Thymus (tissue), 11 donors: ENCODE results near the gene AP1AR. TPM values are rescaled to one million over a fixed set of nuclear protein-coding genes. Genes with fewer than 3 reads are reported as not detected.

Source experiments
- DNase-seq, 9 donors: peaks; one replicate each; pipeline ENCODE4 v3.0.0-alpha.2; 2013; ENCODE audit warnings: low spot score in 9 of 9, low read depth in 6 of 9, missing footprints in 1 of 9
- H3K27ac ChIP-seq, 2 donors: one replicate each; pipeline ENCODE4 v1.5.1; 2013; ENCODE audit warnings: control low read depth in 1 of 2, low read depth in 1 of 2, low read length in 1 of 2, mild to moderate bottlenecking in 1 of 2, moderate library complexity in 1 of 2
- H3K27me3 ChIP-seq, 2 donors: one replicate each; pipeline ENCODE4 v1.5.1; 2013; ENCODE audit warnings: low read length in 1 of 2; ENCODE audit not compliant: control insufficient read depth in 2 of 2, insufficient read depth in 1 of 2
- H3K36me3 ChIP-seq, 2 donors: one replicate each; pipeline ENCODE4 v1.5.1; 2013; ENCODE audit warnings: low read length in 1 of 2, mild to moderate bottlenecking in 1 of 2, moderate library complexity in 1 of 2; ENCODE audit not compliant: control insufficient read depth in 2 of 2, insufficient read depth in 2 of 2
- H3K4me1 ChIP-seq, 2 donors: one replicate each; pipeline ENCODE4 v1.5.1; 2013; ENCODE audit warnings: low read length in 2 of 2; ENCODE audit not compliant: control insufficient read depth in 2 of 2, insufficient read depth in 2 of 2
- H3K4me3 ChIP-seq, 2 donors: one replicate each; pipeline ENCODE4 v1.5.1; 2013; ENCODE audit warnings: low read length in 2 of 2, control low read depth in 1 of 2, mild to moderate bottlenecking in 1 of 2
- H3K9me3 ChIP-seq, 2 donors: one replicate each; pipeline ENCODE4 v1.5.1; 2013; ENCODE audit warnings: low read length in 1 of 2, mild to moderate bottlenecking in 1 of 2; ENCODE audit not compliant: control insufficient read depth in 2 of 2, insufficient read depth in 1 of 2
- WGBS: extraction: QIAGEN DNeasy Blood & Tissue Kit; methylation state at CpG from one replicate; pipeline ENCODE4 v1.1.7; 2013; 5-methylcytosine and 5-hydroxymethylcytosine counted together
- polyA plus RNA-seq: library from polyadenylated mRNA; stranded (reverse); fragments of 200-250 nt; gene quantifications from one replicate; pipeline ENCODE4 v1.2.3, GENCODE V29; 2013
- total RNA-seq: library from RNA; stranded (reverse); fragments of 120-200 nt; gene quantifications from one replicate; pipeline ENCODE4 v1.2.4, GENCODE V29; 2013
- donor health status: healthy.

The AP1AR gene
- total and polyA plus RNA-seq, 2 donors = 17.6 to 21.1 TPM

DNA sequence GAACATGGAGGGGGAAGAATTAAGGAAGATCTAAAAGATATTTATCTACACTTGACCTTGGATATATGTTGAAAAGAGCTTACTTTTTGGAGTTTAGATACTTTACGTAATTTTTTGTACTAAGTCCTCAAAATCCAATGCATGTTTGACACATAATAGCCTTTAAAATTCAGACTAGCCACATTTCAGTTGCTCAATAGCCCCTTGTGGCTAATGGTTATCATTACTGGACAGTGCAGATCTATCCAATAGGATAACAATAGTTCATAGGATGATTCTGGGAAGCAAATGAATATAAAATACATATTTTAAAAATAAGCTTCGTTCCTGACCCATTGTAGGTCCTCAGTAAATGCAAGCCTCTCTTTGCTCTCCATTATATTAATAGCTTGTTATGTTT is 13.8 kb downstream of the AP1AR start:
- no peak overlapping the region for H3K27ac ChIP-seq
- no peak for DNase-seq
- no peaks in the 10 kb centered on the region for H3K4me1 ChIP-seq
- H3K9me3 ChIP-seq = no peaks in the 10 kb centered on the region
- H3K27me3 ChIP-seq = no peaks in the 10 kb centered on the region
- WGBS = over 99% methylated on average over 2 of the region's 2 CpGs
- H3K36me3 ChIP-seq = no peaks in the 10 kb centered on the region
- no peak overlapping the region for H3K4me3 ChIP-seq

DNA sequence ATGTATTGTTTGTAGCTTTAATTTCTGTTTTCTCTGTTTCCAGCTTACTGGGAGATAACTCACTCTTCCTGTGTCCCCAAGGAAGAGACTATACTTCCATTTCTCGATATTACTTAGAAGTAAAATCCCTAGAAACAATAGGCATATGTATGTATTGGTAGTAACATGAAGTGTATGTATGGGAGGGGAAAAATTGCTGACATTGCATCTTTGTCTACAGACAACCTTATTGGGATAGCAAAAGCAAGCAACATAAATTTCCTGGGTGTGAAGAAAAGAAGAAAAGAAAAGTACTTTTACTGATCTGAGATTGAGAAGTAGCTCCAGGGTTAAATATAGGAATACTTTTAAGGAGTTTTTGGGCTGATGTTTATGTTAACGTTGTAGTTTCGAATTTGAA is 15.4 kb downstream of the AP1AR start:
- 88% methylated on average over 3 of the region's 3 CpGs for WGBS

DNA sequence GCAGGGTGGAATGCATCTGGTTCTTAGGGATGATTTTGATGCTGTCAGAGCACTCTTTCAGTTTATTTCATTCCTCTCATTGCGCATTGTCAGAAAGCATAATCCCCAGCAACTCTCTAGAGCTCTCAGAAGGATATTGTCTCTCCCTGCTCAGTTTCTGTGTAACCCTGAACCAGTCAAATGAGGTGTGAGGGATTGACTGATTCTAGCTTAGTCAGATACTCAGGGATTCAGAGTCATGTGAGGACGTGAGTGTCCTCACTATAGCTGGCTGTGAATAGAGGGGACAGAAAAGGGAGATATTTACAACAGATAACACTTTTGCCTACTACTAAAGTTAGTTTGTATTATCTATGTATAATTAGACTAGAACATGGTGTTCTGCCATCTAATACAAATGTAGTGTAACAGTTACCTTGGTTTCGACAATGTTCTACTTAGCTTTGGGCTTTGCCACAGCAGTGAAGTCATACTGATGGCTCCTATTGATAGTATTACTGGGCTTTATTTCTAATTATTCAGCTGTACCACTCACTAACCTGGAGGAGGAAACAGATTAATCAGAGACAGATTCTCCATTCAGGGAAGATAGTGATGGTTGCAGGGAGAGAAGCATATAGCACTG is 19.5 kb downstream of the AP1AR start:
- Histone ChIP-seq H3K27ac (no peak overlapping the region), H3K27me3 (no peaks in the 10 kb centered on the region), H3K4me3 (no peak overlapping the region), H3K9me3 (no peaks in the 10 kb centered on the region), H3K4me1 (no peaks in the 10 kb centered on the region), H3K36me3 (no peaks in the 10 kb centered on the region)
- 96% methylated on average over 3 of the region's 3 CpGs for WGBS
- DNase-seq = no peak

More for the DNA sequence above, 15.4 kb downstream of the AP1AR start:
- H3K4me1 ChIP-seq = no peaks in the 10 kb centered on the region
- no peak overlapping the region for H3K27ac ChIP-seq
- H3K9me3 ChIP-seq = no peaks in the 10 kb centered on the region
- no peak for DNase-seq
- no peaks in the 10 kb centered on the region for H3K36me3 ChIP-seq
- H3K4me3 ChIP-seq = no peak overlapping the region
- H3K27me3 ChIP-seq = no peaks in the 10 kb centered on the region

DNA sequence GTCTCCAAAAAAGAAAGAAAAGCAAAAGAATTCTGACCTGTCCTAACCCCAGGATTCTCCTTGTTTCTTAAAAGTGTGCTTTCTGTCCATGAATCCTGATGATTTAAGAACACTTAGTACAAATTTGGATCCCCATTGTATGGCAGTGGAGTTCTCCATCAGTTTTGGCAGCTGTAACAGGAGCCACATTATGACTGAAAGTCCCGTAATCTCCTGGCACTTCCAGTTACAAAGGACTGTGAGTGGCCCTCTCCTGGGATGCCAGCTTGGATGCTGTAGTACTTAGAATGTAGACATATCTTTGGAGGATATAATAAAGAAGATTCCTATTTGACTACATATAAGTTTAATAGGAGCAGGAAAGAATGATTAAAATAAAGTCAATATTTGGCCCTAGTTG is 20.6 kb downstream of the AP1AR start:
- Histone ChIP-seq H3K9me3 (no peaks in the 10 kb centered on the region), H3K4me3 (no peak overlapping the region), H3K4me1 (no peaks in the 10 kb centered on the region), H3K27ac (no peak overlapping the region), H3K36me3 (no peaks in the 10 kb centered on the region), H3K27me3 (no peaks in the 10 kb centered on the region)
- WGBS = 100% methylated on average over 1 of the region's 1 CpG
- DNase-seq = no peak

DNA sequence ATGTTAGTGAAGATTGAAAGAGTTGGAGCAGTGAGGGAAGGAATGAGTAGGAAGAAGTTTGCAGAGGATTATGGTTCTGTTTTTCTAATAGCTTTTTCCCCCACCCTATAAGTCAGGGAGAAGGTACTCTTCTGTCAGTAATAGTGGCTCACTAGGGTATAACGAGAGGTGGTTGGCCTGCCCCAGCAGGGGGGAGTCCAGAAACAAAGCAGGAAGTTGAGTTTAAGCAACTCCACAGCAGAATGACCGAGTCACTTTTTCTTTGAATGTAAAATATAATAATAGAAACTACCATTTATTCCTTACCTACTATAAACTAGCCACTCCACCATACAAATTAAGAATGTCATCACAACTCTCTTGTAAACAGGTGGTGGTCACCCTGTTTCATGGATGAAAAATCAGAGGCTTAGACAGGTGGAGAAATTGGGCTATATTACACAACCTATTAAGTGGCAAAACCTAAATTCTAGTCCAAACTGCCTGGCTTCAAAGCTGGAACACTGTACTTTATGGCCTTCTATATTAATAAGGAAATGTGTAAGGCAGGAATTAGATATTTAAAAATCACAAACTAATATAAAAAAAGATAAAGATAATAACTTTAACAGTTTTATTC is 21.9 kb downstream of the AP1AR start:
- no peaks in the 10 kb centered on the region for H3K9me3 ChIP-seq
- H3K4me3 ChIP-seq = no peak overlapping the region
- no peaks in the 10 kb centered on the region for H3K27me3 ChIP-seq
- no peak for DNase-seq
- no peaks in the 10 kb centered on the region for H3K4me1 ChIP-seq
- H3K27ac ChIP-seq = no peak overlapping the region
- H3K36me3 ChIP-seq = no peaks in the 10 kb centered on the region
- WGBS = 35% methylated on average over 2 of the region's 2 CpGs

DNA sequence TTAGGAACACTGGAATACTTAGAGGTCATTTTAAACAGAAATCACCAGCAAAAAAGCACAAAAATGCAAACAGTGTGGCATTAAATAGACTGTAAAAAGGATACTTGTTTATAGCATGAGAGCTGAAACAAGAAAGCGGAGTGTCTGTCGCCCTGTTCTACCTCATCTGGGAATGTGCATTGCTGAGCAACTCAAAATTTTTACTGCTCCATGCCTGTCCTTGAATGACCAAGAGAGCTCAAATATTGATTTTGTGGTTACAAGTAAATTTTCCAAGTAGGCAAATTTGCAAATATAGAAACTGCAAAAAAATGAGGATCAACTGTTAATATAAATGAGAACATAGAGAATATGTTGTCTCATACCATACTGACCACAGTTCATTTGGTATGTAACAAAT is 25.5 kb downstream of the AP1AR start:
- 98% methylated on average over 2 of the region's 2 CpGs for WGBS
- Histone ChIP-seq H3K27ac (no peak overlapping the region), H3K9me3 (no peaks in the 10 kb centered on the region), H3K27me3 (no peaks in the 10 kb centered on the region), H3K4me3 (no peak overlapping the region), H3K36me3 (peaks cover 3 to 9% of the 10 kb centered on the region in 2 donors), H3K4me1 (no peaks in the 10 kb centered on the region)
- DNase-seq = no peak

DNA sequence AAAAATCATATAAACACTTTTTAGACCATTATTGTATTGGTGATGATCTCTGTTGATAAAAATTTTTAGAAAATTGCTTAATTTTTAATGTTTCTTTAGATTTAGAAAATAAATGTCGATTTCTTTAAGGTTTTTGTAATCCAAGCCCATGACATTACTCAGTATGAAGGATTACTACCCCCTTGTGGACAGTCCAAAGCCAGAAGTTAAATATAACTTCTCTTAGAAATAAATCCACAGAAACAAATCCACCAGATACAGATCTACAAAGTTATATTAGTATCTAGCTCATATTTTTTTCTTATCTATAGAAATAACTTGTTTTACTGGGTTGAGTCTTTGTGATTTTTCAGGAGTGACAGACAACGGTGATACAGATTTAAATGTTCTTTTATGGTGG is 35.2 kb downstream of the AP1AR start:
- Histone ChIP-seq H3K4me1 (no peaks in the 10 kb centered on the region), H3K36me3 (peaks cover 3% of the 10 kb centered on the region in 2 donors), H3K27me3 (no peaks in the 10 kb centered on the region), H3K27ac (no peak overlapping the region), H3K9me3 (no peaks in the 10 kb centered on the region), H3K4me3 (no peak overlapping the region)
- 83% methylated on average over 2 of the region's 2 CpGs for WGBS
- DNase-seq = no peak

DNA sequence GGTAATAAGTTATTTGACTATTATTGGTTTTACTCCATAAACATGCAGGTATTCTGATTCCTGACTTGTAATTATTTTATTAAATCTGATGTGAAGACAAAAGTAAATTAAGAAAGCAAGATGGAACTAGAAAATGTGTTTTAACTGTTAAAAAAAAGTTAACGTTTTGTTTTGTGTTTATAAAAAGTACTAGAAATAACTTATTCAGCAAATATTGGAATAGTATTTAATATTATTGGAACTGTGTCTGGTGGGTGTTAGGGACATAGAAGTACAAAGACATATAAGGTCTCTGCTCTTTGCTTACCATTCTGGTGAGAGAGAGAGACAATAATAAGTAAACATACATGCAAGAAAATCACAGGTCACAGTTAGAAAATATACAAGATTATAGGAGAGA is 38.5 kb downstream of the AP1AR start:
- no peak overlapping the region for H3K27ac ChIP-seq
- WGBS = 94% methylated on average over 1 of the region's 1 CpG
- H3K4me1 ChIP-seq = no peaks in the 10 kb centered on the region
- no peaks in the 10 kb centered on the region for H3K27me3 ChIP-seq
- H3K9me3 ChIP-seq = no peaks in the 10 kb centered on the region
- peaks cover 0 to 1% of the 10 kb centered on the region in 2 donors for H3K36me3 ChIP-seq
- DNase-seq = no peak
- no peak overlapping the region for H3K4me3 ChIP-seq

DNA sequence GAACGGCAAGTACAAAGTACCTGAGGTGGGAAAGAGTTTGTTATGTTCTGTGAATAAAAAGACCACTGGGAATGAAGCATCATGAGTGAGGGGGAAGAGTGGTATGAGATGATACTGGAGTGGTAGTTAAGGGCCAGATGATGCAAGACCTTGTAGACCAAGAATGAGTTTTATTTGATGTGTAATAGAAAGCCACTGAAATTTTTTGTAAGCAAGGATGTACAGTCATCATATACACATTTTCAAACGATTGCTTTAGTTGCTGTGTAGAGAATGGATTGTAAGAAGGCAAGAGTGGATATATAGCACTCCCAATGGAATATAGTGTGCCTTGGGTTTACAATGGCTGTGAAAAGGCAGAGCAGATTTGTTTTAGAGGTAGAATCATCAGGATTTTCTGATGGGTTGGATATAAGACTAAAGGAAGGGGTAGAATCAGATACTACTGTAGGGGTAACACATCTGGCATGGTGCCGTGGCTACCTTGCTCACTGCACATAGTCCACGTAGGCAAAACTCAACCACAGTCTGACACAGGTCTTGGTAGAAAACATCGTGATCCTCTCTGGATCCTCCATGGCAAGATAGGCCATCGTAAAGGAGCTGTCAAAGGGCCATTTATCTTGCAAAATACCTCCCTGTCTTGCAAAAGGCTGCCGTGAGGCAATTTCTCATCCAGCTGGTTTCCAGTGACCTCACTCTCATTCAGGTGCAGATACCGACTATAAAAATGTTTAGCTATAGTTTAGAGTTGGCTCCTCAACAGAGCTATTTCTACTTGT is 39.2 kb downstream of the AP1AR start:
- H3K36me3 ChIP-seq = peaks cover 0 to 4% of the 10 kb centered on the region in 2 donors
- no peaks in the 10 kb centered on the region for H3K27me3 ChIP-seq
- H3K4me1 ChIP-seq = no peaks in the 10 kb centered on the region
- H3K27ac ChIP-seq = no peak overlapping the region
- 97% methylated on average over 8 of the region's 8 CpGs for WGBS
- H3K4me3 ChIP-seq = no peak overlapping the region
- no peak for DNase-seq
- no peaks in the 10 kb centered on the region for H3K9me3 ChIP-seq
